HG02798 (cell line): ENCODE results near the gene STPG1.

Experiments used
- ATAC-seq: cut with Tn5 transposase; IDR thresholded peaks from one replicate; pipeline ENCODE4 v1.9.1; 2021; ENCODE audit warnings: mild to moderate bottlenecking; ENCODE audit not compliant: unreplicated experiment, poor library complexity

The STPG1 gene

GRCh38 chr1:24427545-24427862 lies 13.9 kb upstream of the STPG1 start:
- ATAC-seq: no peak

GRCh38 chr1:24426744-24427544 lies 13.4 kb upstream of the STPG1 start:
- ATAC-seq: no peak

GRCh38 chr1:24425922-24426321 lies 12.3 kb upstream of the STPG1 start:
- ATAC-seq: no peak

GRCh38 chr1:24425441-24425840 lies 11.9 kb upstream of the STPG1 start:
- ATAC-seq: no peak

DNA sequence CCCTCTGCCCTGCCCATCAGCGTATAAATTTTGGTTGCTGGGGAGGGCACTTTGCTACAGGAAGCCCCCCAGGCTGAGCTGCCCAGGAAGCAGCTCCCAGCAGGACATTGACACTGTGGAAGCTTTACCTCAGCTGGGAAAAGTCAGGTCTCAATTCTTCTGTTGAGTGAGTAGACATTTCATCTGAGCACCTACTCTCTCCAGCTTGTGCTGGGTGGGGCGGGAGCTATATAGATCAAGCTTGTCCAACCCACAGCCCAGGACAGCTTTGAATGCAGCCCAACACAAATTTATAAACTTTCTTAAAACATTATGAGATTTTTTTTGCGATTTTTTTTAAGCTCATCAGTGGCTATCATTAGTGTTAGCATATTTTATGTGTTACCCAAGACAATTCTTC lies 11.4 kb upstream of the STPG1 start:
- ATAC-seq: no peak

DNA sequence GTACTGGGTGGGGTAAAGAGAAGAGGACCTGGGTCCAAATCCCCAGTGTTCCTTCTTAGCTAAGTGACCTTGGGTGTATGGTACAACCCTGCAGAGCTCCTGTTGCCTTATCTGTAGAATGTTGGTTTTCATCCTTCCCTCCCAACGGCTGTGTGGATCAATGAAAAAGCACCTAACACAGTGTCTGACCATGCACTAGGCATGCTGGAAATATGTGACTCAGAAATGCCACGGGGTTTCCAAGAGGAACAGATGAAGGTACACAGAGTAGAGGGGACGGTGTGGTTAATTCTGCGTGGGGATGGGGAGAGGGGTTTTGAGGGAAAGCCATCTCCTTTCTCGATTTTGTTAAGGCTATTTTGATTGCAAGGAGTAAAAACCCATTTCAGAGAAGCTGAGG lies 10.6 kb upstream of the STPG1 start:
- ATAC-seq: no peak

- ATAC-seq: no peak
These were observed 7.9 kb upstream of the STPG1 start for GRCh38 chr1:24421502-24421901.

DNA sequence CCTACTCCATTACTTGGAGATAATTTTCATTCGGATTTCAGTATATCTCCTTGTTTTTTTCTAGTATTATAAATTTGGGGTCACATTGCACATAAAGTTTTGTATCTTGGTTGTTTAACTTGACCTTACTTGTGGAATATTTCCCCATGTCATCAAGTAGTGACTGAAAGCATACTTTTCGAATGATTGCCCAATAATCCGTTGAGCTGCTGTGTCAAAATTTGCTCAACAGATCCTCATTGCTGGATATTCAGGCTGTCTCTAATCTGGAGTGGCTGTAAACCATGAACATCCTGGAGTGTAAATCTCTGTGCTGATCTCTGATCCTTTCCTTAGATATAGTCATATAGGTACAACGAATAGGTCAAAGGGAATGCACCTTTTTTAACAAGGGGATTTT lies 7.0 kb upstream of the STPG1 start:
- no peak for ATAC-seq

GRCh38 chr1:24418898-24419628 lies 5.5 kb upstream of the STPG1 start:
- no peak for ATAC-seq

GRCh38 chr1:24417681-24418080 lies 4.1 kb upstream of the STPG1 start:
- no peak for ATAC-seq

DNA sequence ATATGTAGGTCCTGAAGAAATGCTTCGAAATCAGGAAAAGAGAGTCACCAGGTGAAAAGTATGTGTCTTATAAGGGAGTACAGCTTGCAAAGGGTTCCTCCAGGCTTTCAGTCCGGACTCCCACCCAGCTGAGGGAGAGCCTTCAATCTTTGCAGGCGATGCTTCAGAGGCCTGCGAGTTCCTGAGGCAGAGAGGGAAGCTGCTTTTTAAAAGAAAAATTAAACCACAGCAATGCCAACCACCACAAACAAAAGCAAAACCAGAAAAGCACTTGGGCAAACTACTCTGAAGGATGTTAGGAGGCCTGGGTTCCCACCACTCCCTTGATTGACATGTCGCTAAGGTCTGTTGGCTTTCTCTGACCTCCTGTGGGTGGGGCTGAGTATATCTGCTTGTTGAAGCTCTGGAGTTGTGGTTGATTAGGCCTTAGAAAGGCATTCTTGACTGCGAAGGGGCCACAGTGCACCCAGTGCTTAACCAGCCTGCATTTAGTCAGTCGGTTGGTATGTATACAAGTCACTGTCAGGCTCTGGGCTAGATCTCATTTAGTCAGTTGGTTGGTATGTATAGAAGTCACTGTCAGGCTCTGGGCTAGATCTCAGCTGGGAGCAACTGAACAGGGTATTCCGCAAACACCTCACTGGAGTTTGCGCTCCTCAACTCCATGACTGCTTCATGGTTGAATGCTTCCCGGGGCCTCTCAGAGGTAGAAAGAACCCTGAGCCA lies 3.2 kb upstream of the STPG1 start:
- no peak for ATAC-seq

- peak; percentile 11 for ATAC-seq
These were observed 2.5 kb upstream of the STPG1 start for GRCh38 chr1:24415910-24416665.

DNA sequence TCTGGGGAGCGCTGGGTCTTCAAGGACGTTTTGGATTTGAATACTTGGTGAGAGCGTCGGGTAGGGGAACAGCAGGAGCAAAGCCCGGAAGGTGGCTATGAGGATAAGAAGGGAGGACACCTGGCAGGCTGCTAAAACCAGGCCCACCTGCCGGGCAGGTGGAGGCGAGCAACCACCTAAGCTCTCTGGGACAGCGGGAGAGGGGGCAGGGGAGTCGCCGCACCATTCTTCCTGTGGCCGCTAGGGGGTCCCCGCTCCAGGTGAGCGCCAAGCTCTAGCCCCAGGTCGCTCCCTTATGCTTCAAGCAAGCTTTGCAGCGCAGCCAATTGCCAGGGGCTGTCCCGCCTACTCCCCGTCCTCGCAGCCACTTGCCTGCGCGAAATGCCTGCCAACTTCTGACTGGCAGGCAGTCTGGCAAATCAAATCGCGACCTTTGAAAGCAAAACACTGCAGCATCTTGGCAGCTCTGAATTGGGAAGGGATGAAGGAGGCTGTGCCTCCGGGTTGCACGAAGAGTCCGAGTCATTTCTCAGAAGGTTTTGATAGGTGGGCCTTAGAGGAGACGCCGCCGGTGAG lies 1.8 kb upstream of the STPG1 start, which contains the start of gene NIPAL3:
NIPAL3 (plus strand) TSS at position 469 of the 576 bp plus-strand sequence. CDS start 3,746 bp downstream, outside the sequence.
- ATAC-seq: peak; percentile 96

- no peak for ATAC-seq
These were observed 1.3 kb upstream of the STPG1 start for GRCh38 chr1:24414775-24415333.

DNA sequence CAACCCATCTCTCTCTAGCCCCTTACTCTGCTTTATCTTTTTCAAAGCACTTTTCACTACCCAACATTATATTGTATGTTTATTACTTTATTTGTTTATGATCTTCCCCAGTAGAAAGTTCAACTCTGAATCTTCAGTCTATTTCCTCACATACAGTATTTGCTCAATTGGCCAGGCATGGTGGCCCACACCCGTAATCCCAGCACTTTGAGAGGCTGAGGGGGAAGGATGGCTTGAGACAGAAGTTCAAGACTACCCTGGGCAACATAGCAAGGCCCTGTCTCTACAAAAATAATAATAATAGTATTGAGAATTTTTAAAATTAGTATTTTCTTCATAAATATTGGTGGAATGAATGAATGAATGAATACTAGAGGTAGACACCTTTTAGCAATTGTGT lies 1.2 kb downstream of the STPG1 start:
- no peak for ATAC-seq

DNA sequence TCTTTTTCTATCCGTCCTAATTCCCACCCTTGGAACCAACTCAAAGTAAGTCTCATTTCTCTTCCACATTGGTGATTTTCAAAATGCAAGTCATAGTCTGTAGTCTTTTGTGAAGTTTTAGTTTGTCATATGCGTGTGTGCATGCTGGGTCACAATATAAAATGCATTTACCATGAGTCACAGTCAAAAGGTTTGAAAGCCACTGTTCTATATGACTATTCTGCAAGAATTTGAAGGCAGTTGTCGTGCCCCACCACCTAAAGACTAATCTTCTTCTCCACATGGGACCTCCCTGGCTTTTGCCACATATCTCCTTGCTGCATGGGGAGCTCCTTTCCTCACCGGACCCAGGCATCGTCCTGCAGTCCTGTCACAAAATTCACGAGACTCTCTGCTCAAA lies 1.6 kb downstream of the STPG1 start:
- no peak for ATAC-seq

DNA sequence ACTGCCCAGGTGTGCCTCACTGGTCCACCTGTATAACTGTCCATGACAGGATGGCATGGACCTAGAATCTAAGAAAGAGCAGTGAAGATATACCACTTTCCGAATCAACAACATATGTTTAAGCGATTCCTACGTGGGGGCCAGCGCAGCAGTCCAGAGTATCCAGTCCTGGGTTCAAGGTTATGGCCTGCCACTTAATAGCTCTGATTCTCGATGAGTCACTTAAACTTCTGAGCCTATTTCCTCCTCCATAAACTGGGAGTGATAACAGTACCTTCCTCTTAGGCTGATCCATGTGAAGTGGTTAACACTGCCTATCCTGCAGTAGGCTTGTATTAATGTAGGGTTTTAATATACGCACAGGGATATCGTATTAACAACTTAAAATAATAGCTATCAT lies 2.8 kb downstream of the STPG1 start:
- no peak for ATAC-seq

- ATAC-seq: no peak
These were observed 4.0 kb downstream of the STPG1 start for GRCh38 chr1:24409535-24409934.

- no peak for ATAC-seq
These were observed 6.8 kb downstream of the STPG1 start for GRCh38 chr1:24406788-24407187.

GRCh38 chr1:24403806-24404205 lies 9.8 kb downstream of the STPG1 start:
- no peak for ATAC-seq
